ENCODE measurements around the gene DDX11. TPM values are rescaled to one million over a fixed set of nuclear protein-coding genes. Genes with fewer than 3 reads are reported as not detected.
"Not testable (repeated sequence)": the region's sequence is repeated elsewhere in the genome, so short reads cannot be mapped to it uniquely, and the experiment has no call there.

The DDX11 gene
- total RNA-seq, 1 experiment from 2014 or later, result 191 TPM

DNA sequence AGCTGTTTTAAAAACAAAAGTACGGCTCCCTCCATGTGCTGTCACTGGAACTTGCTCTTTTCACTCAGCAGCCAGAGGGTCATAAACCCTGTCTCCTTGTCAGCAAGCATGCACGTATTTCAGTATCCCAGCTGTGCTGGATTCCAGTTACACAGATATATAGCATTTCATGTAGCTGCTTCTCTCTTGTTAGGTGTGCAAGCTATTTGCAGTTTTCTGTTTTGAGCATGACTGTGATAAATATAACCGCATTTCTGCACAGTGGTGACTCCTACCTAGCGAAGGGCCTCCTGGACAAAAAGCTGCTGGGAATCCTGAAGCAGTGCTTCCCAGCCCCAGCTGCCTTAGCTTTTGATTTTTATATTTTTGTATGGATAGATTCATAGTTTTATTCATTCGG is 24.7 kb downstream of the DDX11 start:
- DNase-seq, CTCF ChIA-PET: not testable (repeated sequence)

GRCh38 chr12:31098771-31099170 is 25.1 kb downstream of the DDX11 start:
- H3K4me3 ChIP-seq; H3K79me2 ChIP-seq (ENCODE audit: low read depth); BruUV-seq (replicated peaks); H3K9me3 ChIP-seq (ENCODE audit: insufficient read depth, low read depth); H3K4me1 ChIP-seq (replicated peaks; ENCODE audit: insufficient read depth); H4K20me1 ChIP-seq (ENCODE audit: insufficient read depth); POLR2A ChIA-PET (ENCODE audit: unreplicated experiment); DNase-seq; H3K27me3 ChIP-seq (ENCODE audit: insufficient read depth, low read depth); H3K27ac ChIP-seq; H3K4me2 ChIP-seq; H3F3A ChIP-seq (ENCODE audit: insufficient read depth, low read depth); CTCF ChIA-PET; H2AFZ ChIP-seq; H3K36me3 ChIP-seq (ENCODE audit: low read depth); intact Hi-C loops (cut with micrococcal nuclease; ENCODE audit: unreplicated experiment); H3K9me2 ChIP-seq (ENCODE audit: insufficient read depth): not testable (repeated sequence)

More for the DNA sequence above, 24.7 kb downstream of the DDX11 start:
- H3K9me2 ChIP-seq (ENCODE audit: insufficient read depth); H3F3A ChIP-seq (ENCODE audit: insufficient read depth, low read depth); H3K4me3 ChIP-seq; H3K27me3 ChIP-seq (ENCODE audit: insufficient read depth, low read depth); H3K36me3 ChIP-seq (ENCODE audit: low read depth); H3K9me3 ChIP-seq (ENCODE audit: insufficient read depth, low read depth); H4K20me1 ChIP-seq (ENCODE audit: insufficient read depth); POLR2A ChIA-PET (ENCODE audit: unreplicated experiment); H3K27ac ChIP-seq; intact Hi-C loops (cut with micrococcal nuclease; ENCODE audit: unreplicated experiment); H3K4me1 ChIP-seq (replicated peaks; ENCODE audit: insufficient read depth); BruUV-seq (replicated peaks); H2AFZ ChIP-seq; H3K4me2 ChIP-seq; H3K79me2 ChIP-seq (ENCODE audit: low read depth): not testable (repeated sequence)

GRCh38 chr12:31099434-31099833 is 25.8 kb downstream of the DDX11 start:
- H3F3A ChIP-seq (ENCODE audit: insufficient read depth, low read depth); H3K36me3 ChIP-seq (ENCODE audit: low read depth); H3K27ac ChIP-seq; H3K27me3 ChIP-seq (ENCODE audit: insufficient read depth, low read depth); CTCF ChIA-PET; H3K4me2 ChIP-seq; H3K4me1 ChIP-seq (replicated peaks; ENCODE audit: insufficient read depth); intact Hi-C loops (cut with micrococcal nuclease; ENCODE audit: unreplicated experiment); H3K9me2 ChIP-seq (ENCODE audit: insufficient read depth); H3K9me3 ChIP-seq (ENCODE audit: insufficient read depth, low read depth); H4K20me1 ChIP-seq (ENCODE audit: insufficient read depth); H3K79me2 ChIP-seq (ENCODE audit: low read depth); BruUV-seq (replicated peaks); H2AFZ ChIP-seq; H3K4me3 ChIP-seq; DNase-seq: not testable (repeated sequence)
- POLR2A ChIA-PET (ENCODE audit: unreplicated experiment), result interaction anchor here (0.6 kb wide), 1 partner anchor 1588 kb away, joined by 4 read pairs; no protein-coding TSS in a partner anchor

GRCh38 chr12:31100503-31101208 is 27.0 kb downstream of the DDX11 start:
- H3K79me2 ChIP-seq (ENCODE audit: low read depth); POLR2A ChIA-PET (ENCODE audit: unreplicated experiment); H3K36me3 ChIP-seq (ENCODE audit: low read depth); H3K4me3 ChIP-seq; DNase-seq; H2AFZ ChIP-seq; H3K9me3 ChIP-seq (ENCODE audit: insufficient read depth, low read depth); BruUV-seq (replicated peaks); H3K27ac ChIP-seq; H3F3A ChIP-seq (ENCODE audit: insufficient read depth, low read depth); H3K4me2 ChIP-seq; CTCF ChIA-PET; intact Hi-C loops (cut with micrococcal nuclease; ENCODE audit: unreplicated experiment); H4K20me1 ChIP-seq (ENCODE audit: insufficient read depth); H3K27me3 ChIP-seq (ENCODE audit: insufficient read depth, low read depth); H3K9me2 ChIP-seq (ENCODE audit: insufficient read depth): not testable (repeated sequence)
- H3K4me1 ChIP-seq (replicated peaks; ENCODE audit: insufficient read depth), result peaks cover 11% of the 10 kb centered on the region

- DNase-seq; H3K4me3 ChIP-seq; intact Hi-C loops (cut with micrococcal nuclease; ENCODE audit: unreplicated experiment); H3K27me3 ChIP-seq (ENCODE audit: insufficient read depth, low read depth); H2AFZ ChIP-seq; CTCF ChIA-PET; H3F3A ChIP-seq (ENCODE audit: insufficient read depth, low read depth); H3K9me3 ChIP-seq (ENCODE audit: insufficient read depth, low read depth); H3K79me2 ChIP-seq (ENCODE audit: low read depth); H3K36me3 ChIP-seq (ENCODE audit: low read depth); BruUV-seq (replicated peaks); H3K4me2 ChIP-seq; H3K9me2 ChIP-seq (ENCODE audit: insufficient read depth); H3K27ac ChIP-seq; H4K20me1 ChIP-seq (ENCODE audit: insufficient read depth): not testable (repeated sequence)
- POLR2A ChIA-PET (ENCODE audit: unreplicated experiment), result interaction anchor here (0.6 kb wide), 1 partner anchor 100 kb away, joined by 4 read pairs; no protein-coding TSS in a partner anchor
- H3K4me1 ChIP-seq (replicated peaks; ENCODE audit: insufficient read depth), result peaks cover 11% of the 10 kb centered on the region
These were observed 28.5 kb downstream of the DDX11 start for GRCh38 chr12:31102125-31102524.

- H3K4me3 ChIP-seq; H3K9me3 ChIP-seq (ENCODE audit: insufficient read depth, low read depth); H3K27ac ChIP-seq; intact Hi-C loops (cut with micrococcal nuclease; ENCODE audit: unreplicated experiment); H3K9me2 ChIP-seq (ENCODE audit: insufficient read depth); DNase-seq; H3K4me2 ChIP-seq; H3K36me3 ChIP-seq (ENCODE audit: low read depth); CTCF ChIA-PET; H3F3A ChIP-seq (ENCODE audit: insufficient read depth, low read depth); H3K79me2 ChIP-seq (ENCODE audit: low read depth); H2AFZ ChIP-seq; H3K27me3 ChIP-seq (ENCODE audit: insufficient read depth, low read depth); BruUV-seq (replicated peaks); H4K20me1 ChIP-seq (ENCODE audit: insufficient read depth): not testable (repeated sequence)
- H3K4me1 ChIP-seq (replicated peaks; ENCODE audit: insufficient read depth), result peaks cover 11% of the 10 kb centered on the region
- POLR2A ChIA-PET (ENCODE audit: unreplicated experiment), result interaction anchor here (0.6 kb wide), 1 partner anchor 100 kb away, joined by 4 read pairs; no protein-coding TSS in a partner anchor
These were observed 28.9 kb downstream of the DDX11 start for GRCh38 chr12:31102596-31102995.

DNA sequence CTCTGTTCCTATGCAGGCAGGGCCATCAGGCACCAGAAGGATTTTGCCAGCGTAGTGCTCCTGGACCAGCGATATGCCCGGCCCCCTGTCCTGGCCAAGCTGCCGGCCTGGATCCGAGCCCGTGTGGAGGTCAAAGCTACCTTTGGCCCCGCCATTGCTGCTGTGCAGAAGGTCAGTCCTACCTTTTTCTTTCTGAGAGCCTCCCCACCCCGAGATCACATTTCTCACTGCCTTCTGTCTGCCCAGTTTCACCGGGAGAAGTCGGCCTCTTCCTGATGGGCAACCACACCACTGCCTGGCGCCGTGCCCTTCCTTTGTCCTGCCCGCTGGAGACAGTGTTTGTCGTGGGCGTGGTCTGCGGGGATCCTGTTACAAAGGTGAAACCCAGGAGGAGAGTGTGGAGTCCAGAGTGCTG is 29.9 kb downstream of the DDX11 start:
- H3K79me2 ChIP-seq (ENCODE audit: low read depth); H2AFZ ChIP-seq; H3K36me3 ChIP-seq (ENCODE audit: low read depth); H3K27me3 ChIP-seq (ENCODE audit: insufficient read depth, low read depth); BruUV-seq (replicated peaks); H3K4me3 ChIP-seq; CTCF ChIA-PET; POLR2A ChIA-PET (ENCODE audit: unreplicated experiment); H3F3A ChIP-seq (ENCODE audit: insufficient read depth, low read depth); H4K20me1 ChIP-seq (ENCODE audit: insufficient read depth); H3K9me2 ChIP-seq (ENCODE audit: insufficient read depth); H3K9me3 ChIP-seq (ENCODE audit: insufficient read depth, low read depth); intact Hi-C loops (cut with micrococcal nuclease; ENCODE audit: unreplicated experiment): not testable (repeated sequence)
- peaks cover 11% of the 10 kb centered on the region for H3K4me1 ChIP-seq (replicated peaks; ENCODE audit: insufficient read depth)
- peak; percentile 91 to 99 for DNase-seq
- peak overlapping the region; percentile 86 for H3K27ac ChIP-seq
- H3K4me2 ChIP-seq, result peak overlapping the region; percentile 65
